IPS-NIHi7 (cell line): ENCODE data around the gene ZDHHC14.

Experiments used
- DNase-seq: peaks from one replicate; pipeline ENCODE4 v3.0.0; 2012; ENCODE audit warnings: mixed read lengths; ENCODE audit errors: extremely low spot score

ZDHHC14 gene

GRCh38 chr6:157644043-157644810 lies 263.2 kb downstream of the ZDHHC14 start:
- DNase-seq = no peak

GRCh38 chr6:157645201-157645795 lies 264.3 kb downstream of the ZDHHC14 start:
- DNase-seq = no peak

- no peak for DNase-seq
Observed at GRCh38 chr6:157646012-157646411, 265.0 kb downstream of the ZDHHC14 start.

- DNase-seq = no peak
Observed at GRCh38 chr6:157647261-157647915, 266.4 kb downstream of the ZDHHC14 start.

GRCh38 chr6:157648561-157648960 lies 267.6 kb downstream of the ZDHHC14 start:
- DNase-seq = no peak

GRCh38 chr6:157649311-157650260 lies 268.6 kb downstream of the ZDHHC14 start:
- DNase-seq = no peak

- DNase-seq = no peak
Observed at GRCh38 chr6:157650261-157650640, 269.3 kb downstream of the ZDHHC14 start.

GRCh38 chr6:157650801-157651200 lies 269.8 kb downstream of the ZDHHC14 start:
- no peak for DNase-seq

GRCh38 chr6:157651731-157652490 lies 270.9 kb downstream of the ZDHHC14 start:
- DNase-seq = no peak

GRCh38 chr6:157652601-157653363 lies 271.8 kb downstream of the ZDHHC14 start:
- DNase-seq = no peak

- no peak for DNase-seq
Observed at GRCh38 chr6:157653521-157653920, 272.5 kb downstream of the ZDHHC14 start.

- DNase-seq = no peak
Observed at GRCh38 chr6:157655139-157655538, 274.1 kb downstream of the ZDHHC14 start.

- no peak for DNase-seq
Observed at GRCh38 chr6:157656437-157656997, 275.5 kb downstream of the ZDHHC14 start.

GRCh38 chr6:157657754-157658153 lies 276.8 kb downstream of the ZDHHC14 start:
- DNase-seq = no peak

- DNase-seq = no peak
Observed at GRCh38 chr6:157658301-157658700, 277.3 kb downstream of the ZDHHC14 start.

- no peak for DNase-seq
Observed at GRCh38 chr6:157659536-157660271, 278.7 kb downstream of the ZDHHC14 start.

GRCh38 chr6:157660414-157660813 lies 279.4 kb downstream of the ZDHHC14 start:
- no peak for DNase-seq

GRCh38 chr6:157661652-157662051 lies 280.7 kb downstream of the ZDHHC14 start:
- no peak for DNase-seq

GRCh38 chr6:157663261-157663660 lies 282.3 kb downstream of the ZDHHC14 start:
- DNase-seq = no peak
